ENCODE data around the gene MMS22L. TPM values are rescaled to one million over a fixed set of nuclear protein-coding genes. Genes with fewer than 3 reads are reported as not detected.

The MMS22L gene
- total and polyA plus RNA-seq, 2 of the 13 experiments (the other 11 are each of a cell fraction or from before 2014, with no cell fraction given): 6.2 to 32.9 TPM

DNA sequence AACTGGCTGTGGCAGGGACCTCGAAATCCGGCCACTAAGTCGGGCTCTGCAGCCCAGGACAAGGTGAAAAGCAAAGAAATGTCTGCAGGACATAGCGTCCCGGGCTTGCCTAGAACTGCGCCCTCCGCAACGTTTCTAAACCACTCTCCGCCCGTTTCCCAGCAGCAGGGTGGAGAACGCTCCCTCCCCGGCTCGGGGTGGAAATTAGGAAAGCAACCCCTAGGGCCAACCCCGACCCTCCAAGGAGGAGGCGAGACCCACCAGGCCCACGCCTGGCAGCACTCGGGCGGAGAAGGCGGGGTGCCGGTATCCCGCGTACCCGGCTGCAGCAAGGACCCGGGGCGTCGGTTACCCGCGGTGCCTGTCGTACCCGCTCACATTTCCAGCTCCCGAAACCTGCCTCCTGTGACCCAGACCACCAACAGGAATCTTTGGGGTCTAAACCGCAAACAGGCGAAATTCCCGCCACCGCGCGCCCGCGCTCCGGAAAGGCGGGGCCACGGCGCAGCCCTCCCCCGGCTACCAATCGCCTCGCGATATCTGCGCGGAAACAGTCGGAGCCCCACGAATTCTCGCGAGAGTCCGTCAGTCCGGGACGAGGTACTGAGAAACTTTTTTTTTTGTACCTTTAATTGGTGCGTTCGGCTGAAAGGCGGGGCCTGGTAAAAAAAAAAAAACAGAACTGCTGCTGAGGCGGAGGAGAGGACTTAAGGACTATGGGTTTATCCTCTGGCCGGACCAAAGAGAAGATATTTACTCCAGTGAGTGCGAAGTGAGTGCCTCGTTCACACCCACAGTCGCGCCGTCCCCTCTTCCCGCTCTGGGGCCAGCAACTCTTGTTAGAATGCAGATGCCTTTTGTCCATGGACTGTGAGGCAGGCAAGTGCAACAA, at the start of gene MMS22L (continued):
- no peak for TF ChIP-seq ZBTB8A (CRISPR knock-in tag; IDR thresholded peaks at IDR 0.05; ENCODE audit: borderline replicate concordance, low read depth)
- no peak for TF ChIP-seq ZNF678 (CRISPR knock-in tag; IDR thresholded peaks at IDR 0.05)
- TF ChIP-seq NR2F6 (IDR thresholded peaks at IDR 0.05): no peak
- no peak for TF ChIP-seq NR2F6 (CRISPR knock-in tag; IDR thresholded peaks at IDR 0.05)
- TF ChIP-seq ETV5 (CRISPR knock-in tag; IDR thresholded peaks at IDR 0.05; ENCODE audit: borderline replicate concordance): no peak
- TF ChIP-seq ZNF790 (CRISPR knock-in tag; IDR thresholded peaks at IDR 0.05; ENCODE audit: borderline replicate concordance): no peak
- peak; percentile 93 for TF ChIP-seq ZMAT3 (CRISPR knock-in tag; conservative IDR thresholded peaks at IDR 0.05)
- peak; percentile 50; the same call in 1 of the 2 replicates for TF ChIP-seq RXRA (CRISPR knock-in tag; IDR thresholded peaks at IDR 0.05)
- no peak for TF ChIP-seq ZNF550 (CRISPR knock-in tag; IDR thresholded peaks at IDR 0.05; ENCODE audit: borderline replicate concordance)
- peak; percentile 88 for TF ChIP-seq PHF8 (CRISPR knock-in tag; IDR thresholded peaks at IDR 0.05)
- TF ChIP-seq MEF2D (CRISPR knock-in tag; IDR thresholded peaks at IDR 0.05): no peak; the same call in none of the 2 replicates
- no peak for TF ChIP-seq NBN (conservative IDR thresholded peaks at IDR 0.05)
- no peak for TF ChIP-seq KLF12 (CRISPR knock-in tag; IDR thresholded peaks at IDR 0.05; ENCODE audit: borderline replicate concordance)
- peak; percentile 97; the same call in 1 of the 2 replicates for TF ChIP-seq EED (CRISPR knock-in tag; IDR thresholded peaks at IDR 0.05)
- no peak for TF ChIP-seq ZNF180 (CRISPR knock-in tag; IDR thresholded peaks at IDR 0.05; ENCODE audit: borderline replicate concordance, low read depth)
- no peak for TF ChIP-seq PRPF4 (IDR thresholded peaks at IDR 0.05; ENCODE audit: low read depth, low read length, poor library complexity, severe bottlenecking)
- TF ChIP-seq, protein P1, sequence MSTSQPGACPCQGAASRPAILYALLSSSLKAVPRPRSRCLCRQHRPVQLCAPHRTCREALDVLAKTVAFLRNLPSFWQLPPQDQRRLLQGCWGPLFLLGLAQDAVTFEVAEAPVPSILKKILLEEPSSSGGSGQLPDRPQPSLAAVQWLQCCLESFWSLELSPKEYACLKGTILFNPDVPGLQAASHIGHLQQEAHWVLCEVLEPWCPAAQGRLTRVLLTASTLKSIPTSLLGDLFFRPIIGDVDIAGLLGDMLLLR (CRISPR knock-in tag; IDR thresholded peaks at IDR 0.05): 0 out of 2 replicates have a peak, but pooled peaks have one; percentile 18
- TF ChIP-seq, protein P2, sequence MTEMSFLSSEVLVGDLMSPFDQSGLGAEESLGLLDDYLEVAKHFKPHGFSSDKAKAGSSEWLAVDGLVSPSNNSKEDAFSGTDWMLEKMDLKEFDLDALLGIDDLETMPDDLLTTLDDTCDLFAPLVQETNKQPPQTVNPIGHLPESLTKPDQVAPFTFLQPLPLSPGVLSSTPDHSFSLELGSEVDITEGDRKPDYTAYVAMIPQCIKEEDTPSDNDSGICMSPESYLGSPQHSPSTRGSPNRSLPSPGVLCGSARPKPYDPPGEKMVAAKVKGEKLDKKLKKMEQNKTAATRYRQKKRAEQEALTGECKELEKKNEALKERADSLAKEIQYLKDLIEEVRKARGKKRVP (CRISPR knock-in tag; IDR thresholded peaks at IDR 0.05): no peak
- TF ChIP-seq ZNF260 (CRISPR knock-in tag; IDR thresholded peaks at IDR 0.05; ENCODE audit: borderline replicate concordance, low read depth): no peak
- peak; percentile 89; the same call in 1 of the 2 replicates for TF ChIP-seq ZNF34 (CRISPR knock-in tag; IDR thresholded peaks at IDR 0.05; ENCODE audit: borderline replicate concordance)
- no peak for TF ChIP-seq ZNF44 (CRISPR knock-in tag; IDR thresholded peaks at IDR 0.05)
- no peak for TF ChIP-seq KLF13 (CRISPR knock-in tag; IDR thresholded peaks at IDR 0.05)
- TF ChIP-seq CCAR2 (optimal IDR thresholded peaks at IDR 0.05; ENCODE audit: low read depth, low read length): no peak
- TF ChIP-seq, protein P3, sequence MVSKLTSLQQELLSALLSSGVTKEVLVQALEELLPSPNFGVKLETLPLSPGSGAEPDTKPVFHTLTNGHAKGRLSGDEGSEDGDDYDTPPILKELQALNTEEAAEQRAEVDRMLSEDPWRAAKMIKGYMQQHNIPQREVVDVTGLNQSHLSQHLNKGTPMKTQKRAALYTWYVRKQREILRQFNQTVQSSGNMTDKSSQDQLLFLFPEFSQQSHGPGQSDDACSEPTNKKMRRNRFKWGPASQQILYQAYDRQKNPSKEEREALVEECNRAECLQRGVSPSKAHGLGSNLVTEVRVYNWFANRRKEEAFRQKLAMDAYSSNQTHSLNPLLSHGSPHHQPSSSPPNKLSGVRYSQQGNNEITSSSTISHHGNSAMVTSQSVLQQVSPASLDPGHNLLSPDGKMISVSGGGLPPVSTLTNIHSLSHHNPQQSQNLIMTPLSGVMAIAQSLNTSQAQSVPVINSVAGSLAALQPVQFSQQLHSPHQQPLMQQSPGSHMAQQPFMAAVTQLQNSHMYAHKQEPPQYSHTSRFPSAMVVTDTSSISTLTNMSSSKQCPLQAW (CRISPR knock-in tag; IDR thresholded peaks at IDR 0.05): no peak; the same call in 1 of the 2 replicates
- no peak for TF ChIP-seq SALL2 (CRISPR knock-in tag; IDR thresholded peaks at IDR 0.05)
- TF ChIP-seq SNAPC2 (CRISPR knock-in tag; IDR thresholded peaks at IDR 0.05): peak; percentile 20; the same call in 1 of the 2 replicates
- peak; percentile 70; the same call in 1 of the 2 replicates for TF ChIP-seq ZNF543 (CRISPR knock-in tag; IDR thresholded peaks at IDR 0.05)
- TF ChIP-seq POLR2AphosphoS5 (IDR thresholded peaks at IDR 0.05; ENCODE audit: low read depth, low read length): peak; percentile 65
- no peak for TF ChIP-seq MIER3 (CRISPR knock-in tag; IDR thresholded peaks at IDR 0.05; ENCODE audit: borderline replicate concordance)

Data from HepG2 (cell line).